Suppressor macrophage treated with lipopolysaccharide for 4 hours (primary cell): ENCODE measurements around the gene NLGN2.
A peak's percentile ranks its signal among the peaks of the same experiment; 100 is the strongest.
"Not testable (repeated sequence)": the region's sequence is repeated elsewhere in the genome, so short reads cannot be mapped to it uniquely, and the experiment has no call there.

Experiments
- DNase-seq: peaks from one replicate; pipeline ENCODE4 v3.0.0-alpha.2; 2020

Gene NLGN2

GRCh38 chr17:7407485-7408251 lies at the start of gene NLGN2:
TSS of gene NLGN2 (plus strand) at chr17:7407845. CDS start at chr17:7408256, 411 bp downstream.
- DNase-seq, result no peak

GRCh38 chr17:7361906-7362305 lies 45.7 kb upstream of the NLGN2 start:
- no peak for DNase-seq

GRCh38 chr17:7363311-7363710 lies 44.3 kb upstream of the NLGN2 start:
- DNase-seq, result no peak

DNA sequence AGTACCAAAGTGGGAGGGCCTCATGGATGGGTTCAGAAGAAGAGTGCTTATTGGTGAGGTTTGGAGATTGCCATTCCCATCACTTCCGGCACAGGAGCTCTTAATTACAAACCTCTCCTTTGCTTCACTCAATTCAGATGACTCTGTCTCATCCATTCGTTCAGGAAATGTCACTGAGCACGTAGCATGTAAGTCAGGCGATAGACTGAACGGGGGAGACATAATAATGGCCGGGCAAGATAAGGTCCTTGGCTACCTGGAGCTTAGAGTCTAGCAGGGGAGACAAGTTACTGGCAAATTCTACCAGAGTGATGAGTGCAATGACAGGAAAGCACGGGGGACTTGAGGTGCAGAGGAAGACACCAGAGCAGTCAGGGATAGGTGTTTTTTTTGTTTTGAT lies 41.7 kb upstream of the NLGN2 start:
- not testable (repeated sequence) for DNase-seq

DNA sequence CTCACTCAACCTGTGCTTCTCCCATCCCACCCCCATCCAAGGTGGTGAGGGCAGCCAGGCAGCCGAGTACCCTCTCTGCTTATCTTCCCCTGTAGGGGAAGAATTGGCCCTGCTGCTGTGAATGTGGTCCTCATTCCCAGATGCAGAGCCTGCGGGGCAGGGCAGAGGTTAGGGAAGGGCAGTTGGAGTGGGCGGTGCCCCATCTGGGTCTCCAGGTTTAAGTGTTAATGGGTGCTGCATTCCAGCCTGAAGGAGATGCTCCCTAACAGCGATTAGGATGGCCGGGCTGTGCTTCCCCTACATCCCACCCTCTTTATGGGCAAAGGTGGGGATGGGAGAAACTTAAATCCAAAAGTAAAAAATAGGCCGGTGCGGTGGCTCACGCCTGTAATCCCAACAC lies 40.6 kb upstream of the NLGN2 start:
- DNase-seq, result no peak

- no peak for DNase-seq
Measured at GRCh38 chr17:7367918-7368598, 39.6 kb upstream of the NLGN2 start.

- not testable (repeated sequence) for DNase-seq
Measured at GRCh38 chr17:7368599-7368994, 39.0 kb upstream of the NLGN2 start.

- no peak for DNase-seq
Measured at GRCh38 chr17:7369825-7370224, 37.8 kb upstream of the NLGN2 start.

DNA sequence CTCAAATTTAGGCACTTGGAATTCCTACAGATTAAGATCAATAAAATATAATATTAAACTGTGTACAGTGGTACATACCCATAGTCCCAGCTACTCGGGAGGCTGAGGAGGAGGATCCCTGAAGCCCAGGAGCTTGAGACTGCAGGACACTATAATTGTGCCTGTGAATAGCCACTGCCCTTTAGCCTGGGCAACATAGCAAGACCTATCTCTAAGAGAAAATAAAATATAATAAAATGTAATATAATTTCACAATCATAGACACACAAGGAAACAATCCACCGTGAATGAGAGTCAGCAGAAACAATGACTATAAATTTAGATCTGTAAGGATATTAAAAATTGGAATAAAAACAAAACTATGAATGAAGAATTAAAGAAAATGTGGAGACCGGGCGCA lies 36.8 kb upstream of the NLGN2 start:
- DNase-seq, result no peak

- DNase-seq, result no peak
Measured at GRCh38 chr17:7374353-7374752, 33.3 kb upstream of the NLGN2 start.

DNA sequence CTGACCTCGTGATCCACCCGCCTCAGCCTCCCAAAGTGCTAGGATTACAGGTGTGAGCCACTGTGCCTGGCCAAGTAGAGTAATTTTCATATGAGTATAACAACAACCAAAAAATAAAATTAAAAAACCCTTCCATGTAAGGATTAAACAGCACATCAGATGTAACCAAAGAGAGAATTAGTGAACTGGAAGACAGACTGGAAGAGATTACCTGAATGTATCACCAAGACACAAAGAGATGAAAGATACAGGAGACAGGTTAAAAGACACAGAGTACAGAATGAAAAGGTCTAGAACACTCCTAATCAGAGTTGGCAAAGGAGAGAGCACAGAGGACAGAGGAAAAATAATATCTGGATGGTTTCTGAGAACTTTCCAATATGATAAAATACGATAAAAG lies 28.5 kb upstream of the NLGN2 start:
- DNase-seq, result no peak

DNA sequence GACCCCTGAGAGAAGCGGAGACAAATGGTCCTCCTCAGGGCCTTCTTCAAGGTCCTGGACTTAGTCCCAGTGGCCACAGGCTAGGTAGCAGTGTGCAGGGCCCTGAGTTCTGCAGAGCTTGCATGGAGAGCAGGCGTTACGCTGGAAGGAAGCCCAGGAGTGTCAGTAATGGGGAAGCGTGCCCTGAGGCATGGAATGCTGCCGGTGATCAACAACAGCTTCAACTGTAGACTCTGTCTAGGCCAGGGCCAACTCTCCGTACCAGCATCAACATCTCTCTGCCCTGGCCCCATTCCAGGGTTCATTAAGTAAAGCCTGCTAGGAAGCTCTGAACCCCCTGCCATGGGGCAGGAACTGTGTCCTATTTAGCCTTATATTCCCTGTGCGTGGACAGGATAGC lies 27.3 kb upstream of the NLGN2 start:
- peak; percentile 15 for DNase-seq

GRCh38 chr17:7380855-7381683 lies 26.6 kb upstream of the NLGN2 start, which contains the start of gene TNK1:
TSS of gene TNK1 (plus strand) at chr17:7381089. CDS start at chr17:7382927, 1,838 bp downstream.
- DNase-seq, result no peak

DNA sequence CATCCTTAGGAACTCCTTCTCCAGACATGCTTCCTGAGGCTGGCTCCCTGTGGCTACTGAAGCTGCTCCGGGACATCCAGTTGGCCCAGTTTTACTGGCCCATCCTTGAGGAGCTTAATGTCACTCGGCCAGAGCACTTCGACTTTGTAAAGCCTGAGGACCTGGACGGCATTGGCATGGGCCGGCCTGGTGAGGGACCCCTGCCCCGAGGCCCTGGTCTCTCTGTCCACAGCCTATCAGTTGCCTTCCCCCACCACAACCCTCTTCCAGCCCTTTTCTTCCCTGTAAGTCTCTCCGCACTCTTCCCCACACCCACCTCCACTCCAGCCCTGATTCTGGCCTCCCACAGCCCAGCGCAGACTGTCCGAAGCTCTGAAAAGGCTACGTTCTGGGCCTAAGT lies 24.7 kb upstream of the NLGN2 start:
- no peak for DNase-seq

GRCh38 chr17:7383371-7383741 lies 24.3 kb upstream of the NLGN2 start:
- DNase-seq, result no peak

DNA sequence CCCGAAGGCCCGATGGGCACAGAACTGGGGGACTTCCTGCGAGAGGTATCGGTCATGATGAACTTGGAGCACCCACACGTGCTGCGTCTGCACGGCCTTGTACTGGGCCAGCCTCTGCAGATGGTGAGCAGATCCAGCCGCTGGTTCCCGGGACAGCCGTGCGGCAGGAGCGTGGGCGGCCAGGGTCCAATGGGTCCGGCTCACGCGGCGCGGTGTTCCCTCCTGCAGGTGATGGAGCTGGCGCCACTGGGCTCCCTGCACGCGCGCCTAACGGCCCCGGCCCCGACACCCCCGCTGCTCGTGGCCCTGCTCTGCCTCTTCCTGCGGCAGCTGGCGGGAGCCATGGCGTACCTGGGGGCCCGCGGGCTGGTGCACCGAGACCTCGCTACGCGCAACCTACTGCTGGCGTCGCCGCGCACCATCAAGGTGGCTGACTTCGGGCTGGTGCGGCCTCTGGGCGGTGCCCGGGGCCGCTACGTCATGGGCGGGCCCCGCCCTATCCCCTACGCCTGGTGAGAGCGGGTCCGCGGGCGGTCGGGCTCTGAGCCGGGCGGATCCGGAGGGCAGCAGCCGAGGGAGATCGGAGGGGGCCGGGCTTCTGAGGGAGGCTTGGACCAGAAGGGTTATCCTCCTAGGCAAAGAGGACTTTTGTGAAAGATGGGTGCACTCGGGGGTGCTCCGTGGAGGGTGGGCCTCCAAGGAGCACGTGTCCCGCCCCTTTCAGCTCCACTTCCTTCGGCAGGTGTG lies 23.7 kb upstream of the NLGN2 start:
- DNase-seq, result peak; percentile 40

DNA sequence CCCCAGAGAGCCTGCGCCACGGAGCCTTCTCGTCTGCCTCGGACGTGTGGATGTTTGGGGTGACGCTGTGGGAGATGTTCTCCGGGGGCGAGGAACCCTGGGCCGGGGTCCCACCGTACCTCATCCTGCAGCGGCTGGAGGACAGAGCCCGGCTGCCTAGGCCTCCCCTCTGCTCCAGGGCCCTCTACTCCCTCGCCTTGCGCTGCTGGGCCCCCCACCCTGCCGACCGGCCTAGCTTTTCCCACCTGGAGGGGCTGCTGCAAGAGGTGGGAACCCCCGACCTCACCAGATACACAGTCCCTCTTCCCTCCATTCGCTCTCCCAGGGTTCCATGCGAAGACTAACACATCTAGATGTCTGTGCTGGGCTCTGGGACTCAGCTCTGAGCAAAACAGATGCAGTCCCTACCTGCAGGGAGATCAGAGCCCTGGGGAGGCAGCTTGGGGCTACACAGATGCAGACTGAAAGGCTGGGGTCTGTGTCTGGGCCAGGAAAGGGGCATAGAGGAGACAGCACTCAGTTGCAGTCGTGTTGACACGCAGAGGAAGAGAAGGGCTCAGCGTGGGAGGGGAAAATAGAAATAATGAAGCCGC lies 23.1 kb upstream of the NLGN2 start:
- no peak for DNase-seq

GRCh38 chr17:7388856-7389255 lies 18.8 kb upstream of the NLGN2 start:
- no peak for DNase-seq

- DNase-seq, result no peak
Measured at GRCh38 chr17:7389924-7390910, 17.4 kb upstream of the NLGN2 start.

GRCh38 chr17:7391307-7391706 lies 16.3 kb upstream of the NLGN2 start:
- no peak for DNase-seq
